SK-N-SH treated with all-trans-retinoic acid at 6 μM for 48 hours (cell line): ENCODE data around the gene EVA1C.

Experiments used
- ARNTL ChIP-seq: fragments of 450-650 bp; formaldehyde crosslinking; IDR thresholded peaks from 2 replicates; pipeline ENCODE4 v1.5.0; 2020; ENCODE audit warnings: low read depth, mild to moderate bottlenecking, moderate library complexity, borderline replicate concordance
- ESRRG ChIP-seq: fragments of 250-450 bp; sonication (Bioruptor Pico); IDR thresholded peaks from 2 replicates; pipeline ENCODE4 v1.6.1; 2021; ENCODE audit warnings: mild to moderate bottlenecking
- GLIS3 ChIP-seq: fragments of 250-450 bp; sonication (Bioruptor Pico); IDR thresholded peaks from 2 replicates; pipeline ENCODE4 v1.5.0; 2020; ENCODE audit warnings: mild to moderate bottlenecking, moderate library complexity
- ISL1 ChIP-seq: fragments of 250-450 bp; sonication (Bioruptor Pico); IDR thresholded peaks from 2 replicates; pipeline ENCODE4 v2.1.2; 2022; ENCODE audit warnings: mild to moderate bottlenecking, moderate library complexity
- RARB ChIP-seq: fragments of 250-450 bp; sonication (Bioruptor Pico); IDR thresholded peaks from 2 replicates; pipeline ENCODE4 v1.8.0; 2021; ENCODE audit warnings: mild to moderate bottlenecking, moderate library complexity
- SNAI2 ChIP-seq: fragments of 250-450 bp; sonication (Bioruptor Pico); IDR thresholded peaks from 2 replicates; pipeline ENCODE4 v1.5.0; 2020; ENCODE audit warnings: mild to moderate bottlenecking, moderate library complexity
- TOX ChIP-seq: fragments of 250-450 bp; sonication (Bioruptor Pico); IDR thresholded peaks from 2 replicates; pipeline ENCODE4 v1.8.0; 2021; ENCODE audit warnings: mild to moderate bottlenecking, moderate library complexity, borderline replicate concordance
- ZC3H10 ChIP-seq: fragments of 250-450 bp; sonication (Bioruptor Pico); IDR thresholded peaks from 2 replicates; pipeline ENCODE4 v1.5.1; 2021; ENCODE audit warnings: mild to moderate bottlenecking, moderate library complexity
- ZFP3 ChIP-seq: fragments of 250-450 bp; sonication (Bioruptor Pico); IDR thresholded peaks from 2 replicates; pipeline ENCODE4 v1.5.0; 2020; ENCODE audit warnings: mild to moderate bottlenecking, moderate library complexity
- ZFP30 ChIP-seq: fragments of 450-650 bp; formaldehyde crosslinking; IDR thresholded peaks from 2 replicates; pipeline ENCODE4 v1.5.0; 2022; ENCODE audit warnings: mild to moderate bottlenecking, moderate library complexity
- ZNF70 ChIP-seq: fragments of 450-650 bp; formaldehyde crosslinking; IDR thresholded peaks from 2 replicates; pipeline ENCODE4 v1.5.0; 2020; ENCODE audit warnings: mild to moderate bottlenecking, moderate library complexity
- ZNF8 ChIP-seq: fragments of 450-650 bp; formaldehyde crosslinking; IDR thresholded peaks from 2 replicates; pipeline ENCODE4 v1.5.0; 2020; ENCODE audit warnings: mild to moderate bottlenecking, moderate library complexity
- TF ChIP-seq, protein P1 (sequence below): fragments of 250-450 bp; sonication (Bioruptor Pico); IDR thresholded peaks from 2 replicates; pipeline ENCODE4 v1.8.0; 2020; ENCODE audit warnings: mild to moderate bottlenecking, moderate library complexity, borderline replicate concordance

GRCh38 chr21:32391755-32392154 is 20.8 kb upstream of the EVA1C start:
- no peak for TF ChIP-seq SNAI2 (CRISPR knock-in tag)
- no peak for TF ChIP-seq ZNF70
- no peak for TF ChIP-seq ISL1 (CRISPR knock-in tag)
- TF ChIP-seq ARNTL (CRISPR knock-in tag), result no peak
- TF ChIP-seq, protein P1, sequence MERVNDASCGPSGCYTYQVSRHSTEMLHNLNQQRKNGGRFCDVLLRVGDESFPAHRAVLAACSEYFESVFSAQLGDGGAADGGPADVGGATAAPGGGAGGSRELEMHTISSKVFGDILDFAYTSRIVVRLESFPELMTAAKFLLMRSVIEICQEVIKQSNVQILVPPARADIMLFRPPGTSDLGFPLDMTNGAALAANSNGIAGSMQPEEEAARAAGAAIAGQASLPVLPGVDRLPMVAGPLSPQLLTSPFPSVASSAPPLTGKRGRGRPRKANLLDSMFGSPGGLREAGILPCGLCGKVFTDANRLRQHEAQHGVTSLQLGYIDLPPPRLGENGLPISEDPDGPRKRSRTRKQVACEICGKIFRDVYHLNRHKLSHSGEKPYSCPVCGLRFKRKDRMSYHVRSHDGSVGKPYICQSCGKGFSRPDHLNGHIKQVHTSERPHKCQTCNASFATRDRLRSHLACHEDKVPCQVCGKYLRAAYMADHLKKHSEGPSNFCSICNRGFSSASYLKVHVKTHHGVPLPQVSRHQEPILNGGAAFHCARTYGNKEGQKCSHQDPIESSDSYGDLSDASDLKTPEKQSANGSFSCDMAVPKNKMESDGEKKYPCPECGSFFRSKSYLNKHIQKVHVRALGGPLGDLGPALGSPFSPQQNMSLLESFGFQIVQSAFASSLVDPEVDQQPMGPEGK (CRISPR knock-in tag), result no peak
- TF ChIP-seq ESRRG (CRISPR knock-in tag), result no peak
- TF ChIP-seq RARB, result no peak
- no peak for TF ChIP-seq ZFP3 (CRISPR knock-in tag)
- no peak for TF ChIP-seq ZFP30 (CRISPR knock-in tag)
- TF ChIP-seq ZC3H10 (CRISPR knock-in tag), result no peak
- TF ChIP-seq GLIS3, result no peak
- no peak for TF ChIP-seq ZNF8
- no peak for TF ChIP-seq TOX (CRISPR knock-in tag)
